ENCODE data around the gene OPHN1. TPM values are rescaled to one million over a fixed set of nuclear protein-coding genes. Genes with fewer than 3 reads are reported as not detected.

Gene OPHN1
- total RNA-seq, 1 experiment from 2014 or later, result 4.0 TPM

DNA sequence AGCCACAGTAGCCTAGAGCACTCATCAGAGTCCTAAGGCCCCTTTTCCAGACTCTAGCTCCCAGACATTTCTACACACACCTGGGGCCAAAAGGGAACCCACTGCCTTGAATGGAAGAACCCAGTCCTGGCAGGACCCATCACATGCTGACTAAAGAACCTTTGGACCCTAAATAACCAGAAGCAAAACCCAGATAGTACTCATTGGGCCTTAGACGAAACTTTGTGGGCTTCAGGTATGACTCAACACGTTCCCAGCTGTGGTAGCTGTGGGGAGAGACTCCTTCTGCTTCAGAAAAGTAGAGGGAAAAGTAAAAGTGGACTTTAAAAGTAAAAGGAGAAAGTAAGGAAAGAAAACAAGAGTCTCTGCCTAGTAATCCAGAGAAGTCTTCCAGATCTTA lies 311.5 kb downstream of the OPHN1 start:
- no peak for DNase-seq (ENCODE audit: unreplicated experiment)
- POLR2A ChIA-PET, result no interaction called here
- H3K9me3 Mint-ChIP-seq (ENCODE audit: unreplicated experiment), result no peaks in the 10 kb centered on the region
- no peaks in the 10 kb centered on the region for H3K36me3 Mint-ChIP-seq (ENCODE audit: insufficient read depth, unreplicated experiment)
- no peaks in the 10 kb centered on the region for H3K27me3 Mint-ChIP-seq (ENCODE audit: insufficient read depth, unreplicated experiment)
- intact Hi-C loops (cut with micrococcal nuclease), result no loop called here
- CTCF ChIA-PET, result no interaction called here
- BruUV-seq (replicated peaks), result no TSS peak
- no peaks in the 10 kb centered on the region for H3K4me1 Mint-ChIP-seq (ENCODE audit: insufficient read depth, unreplicated experiment)
- TF ChIP-seq, protein P1, sequence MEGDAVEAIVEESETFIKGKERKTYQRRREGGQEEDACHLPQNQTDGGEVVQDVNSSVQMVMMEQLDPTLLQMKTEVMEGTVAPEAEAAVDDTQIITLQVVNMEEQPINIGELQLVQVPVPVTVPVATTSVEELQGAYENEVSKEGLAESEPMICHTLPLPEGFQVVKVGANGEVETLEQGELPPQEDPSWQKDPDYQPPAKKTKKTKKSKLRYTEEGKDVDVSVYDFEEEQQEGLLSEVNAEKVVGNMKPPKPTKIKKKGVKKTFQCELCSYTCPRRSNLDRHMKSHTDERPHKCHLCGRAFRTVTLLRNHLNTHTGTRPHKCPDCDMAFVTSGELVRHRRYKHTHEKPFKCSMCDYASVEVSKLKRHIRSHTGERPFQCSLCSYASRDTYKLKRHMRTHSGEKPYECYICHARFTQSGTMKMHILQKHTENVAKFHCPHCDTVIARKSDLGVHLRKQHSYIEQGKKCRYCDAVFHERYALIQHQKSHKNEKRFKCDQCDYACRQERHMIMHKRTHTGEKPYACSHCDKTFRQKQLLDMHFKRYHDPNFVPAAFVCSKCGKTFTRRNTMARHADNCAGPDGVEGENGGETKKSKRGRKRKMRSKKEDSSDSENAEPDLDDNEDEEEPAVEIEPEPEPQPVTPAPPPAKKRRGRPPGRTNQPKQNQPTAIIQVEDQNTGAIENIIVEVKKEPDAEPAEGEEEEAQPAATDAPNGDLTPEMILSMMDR (IDR thresholded peaks at IDR 0.05; ENCODE audit: unreplicated experiment), result no peak
- H3K27ac Mint-ChIP-seq (ENCODE audit: low read depth, unreplicated experiment), result no peak overlapping the region
- no peak overlapping the region for H3K4me3 Mint-ChIP-seq (ENCODE audit: unreplicated experiment)

DNA sequence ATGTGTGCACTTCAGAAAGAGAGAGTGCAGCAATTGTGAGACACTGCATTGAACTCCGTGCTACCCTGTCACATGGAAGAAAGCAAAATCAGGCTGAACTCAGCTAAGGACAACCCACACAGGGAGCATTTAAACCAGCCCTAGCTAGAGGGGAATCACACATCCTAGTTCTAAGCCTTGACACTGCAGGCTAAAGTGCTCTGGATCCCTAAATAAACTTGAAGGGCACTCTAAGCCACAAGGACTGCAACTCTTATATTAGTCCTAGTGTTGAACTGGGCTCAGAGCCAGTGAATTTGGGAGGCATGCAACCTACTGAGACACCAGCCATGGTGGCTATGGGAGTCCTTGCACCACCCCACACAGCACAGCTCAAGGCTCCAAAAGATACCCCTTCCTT lies 311.9 kb downstream of the OPHN1 start:
- no peaks in the 10 kb centered on the region for H3K9me3 Mint-ChIP-seq (ENCODE audit: unreplicated experiment)
- BruUV-seq (replicated peaks), result no TSS peak
- H3K27ac Mint-ChIP-seq (ENCODE audit: low read depth, unreplicated experiment), result no peak overlapping the region
- H3K36me3 Mint-ChIP-seq (ENCODE audit: insufficient read depth, unreplicated experiment), result no peaks in the 10 kb centered on the region
- intact Hi-C loops (cut with micrococcal nuclease), result no loop called here
- no peak overlapping the region for H3K4me3 Mint-ChIP-seq (ENCODE audit: unreplicated experiment)
- no peaks in the 10 kb centered on the region for H3K27me3 Mint-ChIP-seq (ENCODE audit: insufficient read depth, unreplicated experiment)
- ChIA-PET POLR2A (no interaction called here), CTCF (no interaction called here)
- TF ChIP-seq, protein P1 (IDR thresholded peaks at IDR 0.05; ENCODE audit: unreplicated experiment), result no peak
- H3K4me1 Mint-ChIP-seq (ENCODE audit: insufficient read depth, unreplicated experiment), result no peaks in the 10 kb centered on the region
- no peak for DNase-seq (ENCODE audit: unreplicated experiment)

DNA sequence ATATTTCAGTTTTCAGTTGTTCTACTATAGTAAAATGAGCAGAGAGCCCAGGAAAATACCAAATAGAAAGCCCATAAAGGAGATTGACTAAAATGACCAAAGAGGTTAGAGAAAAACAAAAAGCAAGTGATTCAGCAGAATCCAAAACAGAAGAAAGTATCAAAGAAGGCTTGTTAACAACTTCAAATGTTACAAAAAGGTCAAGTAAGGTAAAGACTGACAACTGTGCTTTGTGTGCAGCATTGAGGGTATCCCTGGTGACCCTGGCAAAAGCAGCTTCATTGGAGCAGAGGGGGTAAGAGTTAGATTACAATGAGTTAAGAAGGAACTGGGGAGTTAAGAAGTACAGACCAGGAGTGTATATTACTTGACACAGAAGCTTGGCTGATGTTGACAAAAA lies 317.9 kb downstream of the OPHN1 start:
- Mint-ChIP-seq H3K36me3 (ENCODE audit: insufficient read depth, unreplicated experiment) (no peaks in the 10 kb centered on the region), H3K9me3 (ENCODE audit: unreplicated experiment) (no peaks in the 10 kb centered on the region), H3K27ac (ENCODE audit: low read depth, unreplicated experiment) (no peak overlapping the region), H3K27me3 (ENCODE audit: insufficient read depth, unreplicated experiment) (no peaks in the 10 kb centered on the region), H3K4me3 (ENCODE audit: unreplicated experiment) (no peak overlapping the region), H3K4me1 (ENCODE audit: insufficient read depth, unreplicated experiment) (peaks cover 6% of the 10 kb centered on the region)
- no TSS peak for BruUV-seq (replicated peaks)
- ChIA-PET POLR2A (no interaction called here), CTCF (interaction anchor here (0.5 to 0.6 kb wide), 2 partner anchors 68 to 560 kb away, joined by 3 to 4 read pairs; no protein-coding TSS in a partner anchor)
- intact Hi-C loops (cut with micrococcal nuclease), result no loop called here
- no peak for DNase-seq (ENCODE audit: unreplicated experiment)
- TF ChIP-seq, protein P1 (IDR thresholded peaks at IDR 0.05; ENCODE audit: unreplicated experiment), result no peak

DNA sequence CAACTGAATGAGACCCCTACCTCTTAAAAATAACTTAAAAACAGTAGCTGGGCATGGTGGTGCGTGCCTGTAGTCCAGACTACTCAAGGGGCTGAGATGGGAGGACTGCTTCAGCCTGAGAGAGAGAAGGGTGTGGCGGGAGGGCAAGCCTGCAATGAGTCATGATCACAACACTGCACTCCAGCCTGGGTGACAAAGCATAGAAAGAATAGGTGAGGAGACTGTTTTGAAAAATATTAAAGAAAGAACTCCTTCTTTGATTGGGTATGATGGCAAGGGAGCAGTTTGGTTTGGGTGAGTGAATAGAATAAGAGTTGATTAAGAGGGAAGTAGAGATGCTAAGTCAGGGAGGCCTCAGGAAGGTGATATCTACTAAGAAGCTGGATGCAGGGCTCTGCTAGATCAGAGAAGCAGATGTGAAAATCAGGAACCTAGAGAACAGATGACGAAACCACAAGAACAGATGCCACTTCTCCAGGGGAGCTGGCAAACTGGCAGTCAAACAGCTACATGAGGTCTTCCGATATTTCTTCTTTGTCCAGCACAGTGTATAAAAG lies 318.6 kb downstream of the OPHN1 start:
- TF ChIP-seq, protein P1 (IDR thresholded peaks at IDR 0.05; ENCODE audit: unreplicated experiment), result no peak
- Mint-ChIP-seq H3K4me1 (ENCODE audit: insufficient read depth, unreplicated experiment) (peaks cover 6% of the 10 kb centered on the region), H3K36me3 (ENCODE audit: insufficient read depth, unreplicated experiment) (no peaks in the 10 kb centered on the region), H3K9me3 (ENCODE audit: unreplicated experiment) (no peaks in the 10 kb centered on the region), H3K27me3 (ENCODE audit: insufficient read depth, unreplicated experiment) (no peaks in the 10 kb centered on the region), H3K4me3 (ENCODE audit: unreplicated experiment) (no peak overlapping the region), H3K27ac (ENCODE audit: low read depth, unreplicated experiment) (no peak overlapping the region)
- intact Hi-C loops (cut with micrococcal nuclease), result no loop called here
- ChIA-PET POLR2A (no interaction called here), CTCF (no interaction called here)
- no TSS peak for BruUV-seq (replicated peaks)
- peak; percentile 47 for DNase-seq (ENCODE audit: unreplicated experiment)
